Measurements from ENCODE around the gene ITCH. TPM values are rescaled to one million over a fixed set of nuclear protein-coding genes. Genes with fewer than 3 reads are reported as not detected.
"Not testable (repeated sequence)": the region's sequence is repeated elsewhere in the genome, so short reads cannot be mapped to it uniquely, and the experiment has no call there.

ITCH gene
- total RNA-seq, 5 donors from 2014 or later (not counting 1 experiment from before 2014, with no cell fraction given), result 50.5 to 63.6 (median 53.3) TPM

DNA sequence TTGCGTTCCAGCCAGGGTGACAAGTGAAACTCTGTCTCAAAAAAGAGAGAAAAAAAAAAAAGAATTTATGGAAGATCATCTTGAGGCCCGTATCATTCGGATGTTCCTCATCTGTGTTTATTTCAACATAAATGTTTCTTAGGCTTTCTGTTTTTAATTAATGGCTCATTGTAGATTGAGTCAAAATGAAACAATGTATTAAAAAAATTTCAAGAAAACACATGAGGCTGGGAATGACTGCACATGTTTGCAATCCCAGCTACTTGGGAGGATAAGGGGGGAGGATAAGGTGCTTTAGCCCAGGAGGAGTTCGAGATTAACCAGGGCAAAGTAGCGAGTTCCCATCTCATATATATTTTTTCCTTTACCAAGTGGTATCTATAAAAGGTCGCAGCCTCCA lies 47.3 kb downstream of the ITCH start:
- Histone ChIP-seq H3K4me1 (ENCODE audit: control insufficient read depth in 1 of 2, extremely low read depth in 1 of 2, insufficient read depth in 2 of 2, low read length in 2 of 2) (peaks cover 5 to 10% of the 10 kb centered on the region in 2 experiments), H3K9me3 (no peaks in the 10 kb centered on the region), H3K4me3 (ENCODE audit: control insufficient read depth in 1 of 2, extremely low read depth in 1 of 2, low read length in 1 of 2) (no peak overlapping the region), H3K36me3 (ENCODE audit: control insufficient read depth in 2 of 2, extremely low read depth in 1 of 2, insufficient read depth in 1 of 2, low read length in 1 of 2) (peaks cover 0 to 45% of the 10 kb centered on the region in 2 donors), H3K27ac (ENCODE audit: low read length) (no peak overlapping the region), H3K27me3 (replicated peaks in 1 of 2; ENCODE audit: control insufficient read depth in 2 of 2, extremely low read depth in 1 of 2, insufficient read depth in 2 of 2, low read length in 1 of 2) (no peaks in the 10 kb centered on the region)
- H3K9me3 Mint-ChIP-seq, result no peaks in the 10 kb centered on the region
- H3K4me3 Mint-ChIP-seq, result no peak overlapping the region
- no peak for DNase-seq
- POLR2A ChIA-PET, result no interaction called here
- H3K27me3 Mint-ChIP-seq, result no peaks in the 10 kb centered on the region
- no peak for ATAC-seq (replicated peaks in 1 of 4)
- no peak overlapping the region for H3K27ac Mint-ChIP-seq
- H3K36me3 Mint-ChIP-seq, result peaks cover 37% of the 10 kb centered on the region
- CTCF ChIA-PET, result no interaction called here
- peaks cover 21 to 31% (median 26%) of the 10 kb centered on the region in 3 donors for H3K4me1 Mint-ChIP-seq
- 100% methylated on average over 2 of the region's 6 CpGs for WGBS (ENCODE audit: insufficient coverage)

- H3K36me3 ChIP-seq (ENCODE audit: control insufficient read depth in 2 of 2, extremely low read depth in 1 of 2, insufficient read depth in 1 of 2, low read length in 1 of 2), result peaks cover 0 to 48% of the 10 kb centered on the region in 2 donors
- no peaks in the 10 kb centered on the region for H3K9me3 Mint-ChIP-seq
- H3K27me3 ChIP-seq (replicated peaks in 1 of 2; ENCODE audit: control insufficient read depth in 2 of 2, extremely low read depth in 1 of 2, insufficient read depth in 2 of 2, low read length in 1 of 2), result no peaks in the 10 kb centered on the region
- DNase-seq (no peak), ATAC-seq (replicated peaks in 1 of 4) (no peak)
- no peak overlapping the region for H3K4me3 Mint-ChIP-seq
- peaks cover 45% of the 10 kb centered on the region for H3K36me3 Mint-ChIP-seq
- H3K27ac ChIP-seq (ENCODE audit: low read length), result no peak overlapping the region
- CTCF ChIA-PET, result no interaction called here
- H3K27ac Mint-ChIP-seq, result no peak overlapping the region
- no CpG with 5 or more reads among the region's 3 CpGs for WGBS (ENCODE audit: insufficient coverage)
- no peaks in the 10 kb centered on the region for H3K27me3 Mint-ChIP-seq
- H3K9me3 ChIP-seq, result no peaks in the 10 kb centered on the region
- H3K4me1 Mint-ChIP-seq, result peaks cover 12 to 22% (median 15%) of the 10 kb centered on the region in 3 donors
- POLR2A ChIA-PET, result interaction anchor here (0.6 to 1.1 kb wide), 3 partner anchors 27 to 203 kb away, joined by 3 to 7 read pairs (median 3); no protein-coding TSS in a partner anchor
- no peak overlapping the region for H3K4me3 ChIP-seq (ENCODE audit: control insufficient read depth in 1 of 2, extremely low read depth in 1 of 2, low read length in 1 of 2)
- no peaks in the 10 kb centered on the region for H3K4me1 ChIP-seq (ENCODE audit: control insufficient read depth in 1 of 2, extremely low read depth in 1 of 2, insufficient read depth in 2 of 2, low read length in 2 of 2)
Observed at GRCh38 chr20:34412453-34412852, 49.4 kb downstream of the ITCH start.

DNA sequence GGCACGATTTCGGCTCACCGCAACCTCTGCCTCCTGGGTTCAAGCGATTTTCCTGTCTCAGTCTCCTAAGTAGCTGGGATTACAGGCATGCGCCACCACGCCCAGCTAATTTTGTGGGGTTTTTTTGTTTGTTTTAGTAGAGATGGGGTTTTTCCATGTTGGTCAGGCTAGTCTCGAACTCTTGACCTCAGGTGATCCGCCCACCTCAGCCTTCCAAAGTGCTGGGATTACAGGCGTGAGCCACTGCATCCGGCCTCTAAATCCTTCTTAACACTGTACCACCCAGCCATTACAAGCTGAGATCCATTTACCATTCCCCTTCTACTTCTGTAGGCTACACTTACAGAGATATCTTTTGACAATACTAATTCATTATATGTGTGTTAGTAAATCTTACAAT lies 51.5 kb downstream of the ITCH start:
- WGBS (ENCODE audit: insufficient coverage), result 100% methylated on average over 1 of the region's 10 CpGs
- H3K9me3 Mint-ChIP-seq; DNase-seq; H3K27ac ChIP-seq (ENCODE audit: low read length); H3K27me3 ChIP-seq (replicated peaks in 1 of 2; ENCODE audit: control insufficient read depth in 2 of 2, extremely low read depth in 1 of 2, insufficient read depth in 2 of 2, low read length in 1 of 2); H3K9me3 ChIP-seq; H3K4me3 ChIP-seq (ENCODE audit: control insufficient read depth in 1 of 2, extremely low read depth in 1 of 2, low read length in 1 of 2); POLR2A ChIA-PET; H3K27me3 Mint-ChIP-seq; H3K27ac Mint-ChIP-seq; H3K4me1 ChIP-seq (ENCODE audit: control insufficient read depth in 1 of 2, extremely low read depth in 1 of 2, insufficient read depth in 2 of 2, low read length in 2 of 2); ATAC-seq (replicated peaks in 1 of 4); H3K4me3 Mint-ChIP-seq: not testable (repeated sequence)
- peaks cover under 1 to 44% of the 10 kb centered on the region in 2 donors for H3K36me3 ChIP-seq (ENCODE audit: control insufficient read depth in 2 of 2, extremely low read depth in 1 of 2, insufficient read depth in 1 of 2, low read length in 1 of 2)
- H3K36me3 Mint-ChIP-seq, result peaks cover 37% of the 10 kb centered on the region
- CTCF ChIA-PET, result interaction anchor here in 1 of 2 donors (0.7 kb wide), 1 partner anchor 102 kb away, joined by 6 read pairs; no protein-coding TSS in a partner anchor
- peaks cover 8 to 12% (median 9%) of the 10 kb centered on the region in 3 donors for H3K4me1 Mint-ChIP-seq

DNA sequence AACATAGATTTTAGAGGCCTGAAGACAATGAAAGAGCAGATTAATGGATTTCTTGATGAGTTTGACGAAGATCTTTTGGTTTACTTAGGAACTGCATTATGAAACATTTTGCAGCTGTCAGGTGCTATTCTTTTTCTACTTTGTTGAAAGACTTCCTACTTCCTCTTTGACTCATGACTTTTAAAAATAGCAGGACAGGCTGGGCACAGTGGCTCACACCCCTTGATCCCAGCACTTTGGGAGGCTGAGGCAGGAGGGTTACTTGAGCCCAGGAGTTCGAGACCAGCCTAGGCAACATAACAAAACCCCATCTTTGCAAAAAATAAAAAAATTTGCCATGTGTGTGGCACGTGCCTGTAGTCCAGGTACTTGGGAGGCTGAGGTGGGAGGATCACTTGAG lies 52.0 kb downstream of the ITCH start:
- H3K4me3 ChIP-seq (ENCODE audit: control insufficient read depth in 1 of 2, extremely low read depth in 1 of 2, low read length in 1 of 2), result no peak overlapping the region
- H3K4me1 Mint-ChIP-seq, result peaks cover 9 to 12% (median 9%) of the 10 kb centered on the region in 3 donors
- H3K9me3 Mint-ChIP-seq, result no peaks in the 10 kb centered on the region
- H3K27me3 Mint-ChIP-seq, result no peaks in the 10 kb centered on the region
- WGBS (ENCODE audit: insufficient coverage), result no CpG with 5 or more reads among the region's 3 CpGs
- no peaks in the 10 kb centered on the region for H3K9me3 ChIP-seq
- DNase-seq (no peak), ATAC-seq (replicated peaks in 1 of 4) (no peak)
- no peak overlapping the region for H3K27ac ChIP-seq (ENCODE audit: low read length)
- POLR2A ChIA-PET, result no interaction called here
- peaks cover 38% of the 10 kb centered on the region for H3K36me3 Mint-ChIP-seq
- H3K4me3 Mint-ChIP-seq, result no peak overlapping the region
- peaks cover 4 to 41% of the 10 kb centered on the region in 2 donors for H3K36me3 ChIP-seq (ENCODE audit: control insufficient read depth in 2 of 2, extremely low read depth in 1 of 2, insufficient read depth in 1 of 2, low read length in 1 of 2)
- CTCF ChIA-PET, result no interaction called here
- no peak overlapping the region for H3K27ac Mint-ChIP-seq
- H3K4me1 ChIP-seq (ENCODE audit: control insufficient read depth in 1 of 2, extremely low read depth in 1 of 2, insufficient read depth in 2 of 2, low read length in 2 of 2), result no peaks in the 10 kb centered on the region
- H3K27me3 ChIP-seq (replicated peaks in 1 of 2; ENCODE audit: control insufficient read depth in 2 of 2, extremely low read depth in 1 of 2, insufficient read depth in 2 of 2, low read length in 1 of 2), result no peaks in the 10 kb centered on the region

DNA sequence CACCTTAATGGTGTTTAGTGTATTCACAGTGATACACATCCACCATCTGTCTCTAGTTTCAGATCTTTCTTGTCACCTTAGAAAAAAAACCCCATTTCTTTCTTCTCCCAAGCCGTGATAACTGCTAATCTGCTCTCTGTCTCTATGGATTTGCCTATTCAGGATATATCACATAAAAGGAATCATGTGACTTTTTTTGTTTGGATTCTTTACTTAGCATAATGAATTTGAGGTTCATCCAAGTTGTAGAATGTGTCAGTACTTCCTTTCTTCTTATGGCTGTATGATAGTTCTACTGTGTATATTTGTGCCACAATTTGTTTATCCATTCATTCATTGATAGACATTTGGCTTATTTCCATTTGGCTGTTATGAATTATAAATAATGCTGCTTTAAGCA lies 57.1 kb downstream of the ITCH start:
- ChIA-PET CTCF (no interaction called here), POLR2A (no interaction called here)
- Mint-ChIP-seq H3K4me1 (peaks cover 9 to 17% (median 10%) of the 10 kb centered on the region in 3 donors), H3K27ac (no peak overlapping the region), H3K36me3 (peaks cover 57% of the 10 kb centered on the region), H3K9me3 (no peaks in the 10 kb centered on the region), H3K27me3 (no peaks in the 10 kb centered on the region), H3K4me3 (no peak overlapping the region)
- whole genome bisulfite sequencing (ENCODE audit: insufficient coverage), result no CpG with 5 or more reads among the region's 1 CpG
- Histone ChIP-seq H3K27ac (ENCODE audit: low read length) (no peak overlapping the region), H3K4me1 (ENCODE audit: control insufficient read depth in 1 of 2, extremely low read depth in 1 of 2, insufficient read depth in 2 of 2, low read length in 2 of 2) (no peaks in the 10 kb centered on the region), H3K9me3 (no peaks in the 10 kb centered on the region), H3K36me3 (ENCODE audit: control insufficient read depth in 2 of 2, extremely low read depth in 1 of 2, insufficient read depth in 1 of 2, low read length in 1 of 2) (peaks cover 4 to 40% of the 10 kb centered on the region in 2 donors), H3K4me3 (ENCODE audit: control insufficient read depth in 1 of 2, extremely low read depth in 1 of 2, low read length in 1 of 2) (no peak overlapping the region), H3K27me3 (replicated peaks in 1 of 2; ENCODE audit: control insufficient read depth in 2 of 2, extremely low read depth in 1 of 2, insufficient read depth in 2 of 2, low read length in 1 of 2) (no peaks in the 10 kb centered on the region)
- DNase-seq (no peak), ATAC-seq (replicated peaks in 1 of 4) (no peak)

GRCh38 chr20:34420975-34421374 lies 57.9 kb downstream of the ITCH start:
- Histone ChIP-seq H3K4me3 (ENCODE audit: control insufficient read depth in 1 of 2, extremely low read depth in 1 of 2, low read length in 1 of 2) (no peak overlapping the region), H3K27me3 (replicated peaks in 1 of 2; ENCODE audit: control insufficient read depth in 2 of 2, extremely low read depth in 1 of 2, insufficient read depth in 2 of 2, low read length in 1 of 2) (no peaks in the 10 kb centered on the region), H3K27ac (ENCODE audit: low read length) (no peak overlapping the region), H3K4me1 (ENCODE audit: control insufficient read depth in 1 of 2, extremely low read depth in 1 of 2, insufficient read depth in 2 of 2, low read length in 2 of 2) (no peaks in the 10 kb centered on the region), H3K9me3 (no peaks in the 10 kb centered on the region), H3K36me3 (ENCODE audit: control insufficient read depth in 2 of 2, extremely low read depth in 1 of 2, insufficient read depth in 1 of 2, low read length in 1 of 2) (peaks cover 8 to 43% of the 10 kb centered on the region in 2 donors)
- peaks cover 7 to 15% (median 10%) of the 10 kb centered on the region in 3 donors for H3K4me1 Mint-ChIP-seq
- DNase-seq (no peak), ATAC-seq (replicated peaks in 1 of 4) (no peak)
- 100% methylated on average over 4 of the region's 4 CpGs for WGBS (ENCODE audit: insufficient coverage)
- ChIA-PET POLR2A (interaction anchor here in 1 of 2 donors (0.5 kb wide), 1 partner anchor 51 kb away, joined by 3 read pairs; no protein-coding TSS in a partner anchor), CTCF (interaction anchor here in 1 of 2 donors (1.1 kb wide), 1 partner anchor 12 kb away, joined by 3 read pairs; no protein-coding TSS in a partner anchor)
- H3K27ac Mint-ChIP-seq, result no peak overlapping the region
- no peak overlapping the region for H3K4me3 Mint-ChIP-seq
- H3K36me3 Mint-ChIP-seq, result peaks cover 60% of the 10 kb centered on the region
- H3K9me3 Mint-ChIP-seq, result no peaks in the 10 kb centered on the region
- H3K27me3 Mint-ChIP-seq, result no peaks in the 10 kb centered on the region
